GM18520 (cell line): ENCODE data around the gene CLTC.
"Not testable (repeated sequence)": the region's sequence is repeated elsewhere in the genome, so short reads cannot be mapped to it uniquely, and the experiment has no call there.

ENCODE experiments used
- ATAC-seq: cut with Tn5 transposase; IDR thresholded peaks from one replicate; pipeline ENCODE4 v1.9.1; 2021; ENCODE audit not compliant: unreplicated experiment

Gene CLTC

DNA sequence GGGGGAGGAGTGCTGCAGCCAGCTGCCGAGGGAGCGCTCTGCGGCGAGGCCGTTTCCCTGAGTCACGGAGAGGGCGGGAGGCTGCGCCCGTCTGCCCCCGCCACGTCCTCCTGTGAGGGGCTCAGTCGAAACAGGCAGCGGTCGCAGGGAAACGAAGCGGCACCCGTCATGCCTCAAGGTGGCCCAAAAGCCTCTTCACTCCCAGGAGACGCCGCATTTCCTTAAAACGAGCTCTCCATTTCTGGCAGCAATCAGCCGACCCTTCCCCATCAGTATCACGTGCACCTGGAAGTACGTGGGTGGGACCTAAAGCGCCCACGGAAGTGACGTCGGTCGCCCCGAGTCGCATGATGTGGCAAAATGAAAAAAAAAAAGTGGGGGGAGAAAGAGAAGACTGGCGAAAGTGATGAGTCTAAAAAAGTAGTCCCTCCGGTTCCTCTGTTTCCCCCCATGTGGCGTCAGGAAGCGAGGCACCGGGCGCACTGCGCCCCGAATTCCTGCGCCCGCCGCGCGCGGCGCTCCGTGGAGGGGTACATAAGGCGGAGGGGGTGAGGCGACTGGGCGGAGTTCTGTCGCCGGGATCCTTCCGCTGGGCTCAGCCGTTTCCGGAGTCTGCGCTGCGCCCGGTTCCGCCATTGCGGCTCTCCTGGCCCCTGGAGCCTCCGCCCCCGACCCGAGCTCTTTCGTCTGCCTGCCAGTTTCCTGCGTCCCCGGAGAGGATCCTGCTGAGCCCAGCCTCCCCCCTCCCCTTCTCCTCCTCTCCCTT lies at the start of gene CLTC:
Gene CLTC (plus strand): TSS at position 598 of the 766 bp plus-strand sequence. CDS start 237 bp downstream, outside the sequence.
- peak; percentile 70 for ATAC-seq

DNA sequence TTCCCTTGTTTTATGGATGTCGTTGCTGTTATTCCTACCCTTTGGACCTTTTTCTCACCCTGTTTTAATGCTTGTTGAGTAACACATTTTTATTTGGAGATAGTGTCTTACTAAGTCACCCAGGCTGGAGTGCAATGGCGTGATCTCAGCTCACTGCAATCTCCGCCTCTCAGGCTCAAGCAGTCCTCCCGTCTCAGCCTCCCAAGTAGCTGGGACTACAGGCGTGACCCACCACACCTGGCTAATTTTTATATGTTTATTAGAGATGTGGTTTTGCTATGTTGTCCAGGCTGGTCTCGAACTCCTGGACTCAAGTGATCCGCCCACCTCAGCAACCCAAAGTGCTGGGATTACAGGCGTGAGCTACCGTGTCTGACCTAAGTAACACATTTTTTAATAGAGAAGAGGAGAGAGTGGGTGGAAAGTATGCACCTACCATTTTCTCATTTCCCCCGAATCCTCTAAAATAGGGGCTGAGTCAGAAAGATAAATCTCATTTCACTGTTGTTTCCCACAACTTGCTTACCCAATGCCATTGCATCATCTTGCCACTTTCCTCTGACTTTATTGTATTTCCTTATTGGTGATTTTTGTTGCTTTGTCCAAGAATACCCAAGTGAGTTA lies 47.3 kb upstream of the CLTC start:
- no peak for ATAC-seq

DNA sequence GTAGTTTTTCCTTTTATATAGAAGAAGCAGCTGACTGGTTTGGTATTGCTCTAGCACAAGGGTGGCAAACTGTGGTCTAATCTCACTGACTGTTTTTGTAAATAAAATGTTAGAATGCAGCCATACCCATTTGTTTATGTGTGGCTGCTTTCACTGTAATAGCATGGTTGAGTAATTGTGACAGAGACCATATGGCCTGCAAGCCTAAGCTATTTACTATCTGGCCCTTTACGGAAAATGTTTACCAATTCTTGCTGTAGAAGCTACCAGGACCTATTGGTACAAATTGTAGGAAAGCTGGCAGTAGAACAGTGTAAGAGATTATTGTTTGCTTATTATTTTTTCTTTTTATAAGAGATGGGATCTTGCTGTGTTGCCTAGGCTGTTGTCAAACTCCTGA lies 35.5 kb upstream of the CLTC start:
- ATAC-seq: not testable (repeated sequence)

DNA sequence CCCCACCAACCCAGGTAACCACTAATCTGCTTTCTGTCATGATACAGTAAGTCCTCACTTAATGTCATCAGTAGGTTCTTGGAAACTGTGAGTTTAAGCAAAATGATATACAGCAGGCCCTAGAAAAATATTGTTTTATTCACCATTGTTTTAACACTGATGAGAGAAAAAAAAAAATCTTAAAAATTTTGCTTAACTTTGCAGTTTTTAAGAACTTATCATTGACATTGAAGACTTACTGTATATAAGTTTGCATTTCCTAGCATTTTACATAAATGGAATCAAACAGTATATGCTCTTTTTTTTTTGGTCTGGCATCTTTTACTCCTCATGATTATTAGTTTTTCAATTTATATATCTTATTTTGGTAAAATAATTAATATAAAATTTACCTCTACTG lies 19.5 kb upstream of the CLTC start:
- no peak for ATAC-seq

DNA sequence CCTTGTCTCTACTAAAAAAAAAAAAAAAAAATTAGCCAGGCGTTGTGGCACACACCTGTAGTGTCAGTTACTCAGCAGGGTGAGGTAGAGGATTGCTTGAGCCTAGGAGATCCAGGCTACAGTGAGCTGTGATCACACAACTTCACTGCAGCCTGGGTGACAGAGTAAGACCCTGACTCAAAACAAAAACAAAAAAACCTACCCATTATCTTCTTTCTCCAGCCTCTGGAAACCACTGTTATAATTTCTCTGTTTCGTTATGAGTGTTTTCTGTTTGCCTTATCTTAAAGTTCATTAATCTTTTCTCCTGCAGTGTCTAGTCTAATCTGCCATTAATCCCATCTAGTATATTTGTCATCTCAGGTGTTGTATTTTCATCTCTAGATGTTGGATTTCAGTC lies 18.6 kb upstream of the CLTC start:
- no peak for ATAC-seq

DNA sequence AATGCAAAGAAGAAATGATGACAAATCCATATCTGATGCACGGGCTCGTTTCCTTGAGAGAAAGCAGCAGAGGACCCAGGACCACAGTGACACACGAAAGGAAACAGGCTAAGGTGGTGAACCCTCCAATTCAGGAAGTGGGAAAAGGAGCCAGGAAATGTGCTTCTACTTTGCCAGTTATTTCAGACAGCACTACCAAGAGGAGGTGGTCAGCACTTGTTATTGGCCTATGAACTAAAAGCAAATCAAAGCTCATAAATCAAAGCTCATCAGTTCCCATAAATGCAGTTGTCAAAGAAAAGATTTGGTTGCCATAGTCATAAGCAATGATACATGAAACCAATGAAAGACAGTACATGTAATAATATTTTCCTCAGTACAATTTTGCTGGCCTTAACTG lies 12.6 kb upstream of the CLTC start:
- no peak for ATAC-seq

DNA sequence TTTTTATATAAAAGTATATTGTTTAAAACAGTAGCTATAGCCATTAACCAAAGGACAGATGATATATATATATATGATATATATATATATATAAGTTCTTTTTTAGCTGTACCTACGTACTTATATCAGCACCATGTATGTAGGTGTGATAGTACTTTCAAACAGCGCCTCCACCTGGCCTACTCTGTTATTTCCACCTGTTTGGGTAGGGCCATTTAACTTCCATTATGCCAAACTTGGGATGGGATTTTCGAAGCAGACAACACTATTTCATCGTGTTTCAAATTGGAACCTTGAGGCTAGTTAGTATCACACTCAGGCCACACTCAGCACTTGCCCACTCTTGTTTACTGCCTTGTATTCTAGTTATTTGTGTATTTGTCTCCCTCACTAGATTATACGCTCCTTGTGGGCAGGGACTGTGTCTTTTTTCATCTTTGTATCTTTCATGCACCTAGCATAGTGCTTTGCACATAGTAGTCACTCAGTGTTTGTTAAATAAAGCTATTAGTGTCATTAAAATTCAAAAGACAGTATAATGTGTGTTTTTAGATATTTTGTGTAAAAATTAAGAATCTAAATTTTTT lies 11.8 kb upstream of the CLTC start:
- no peak for ATAC-seq

DNA sequence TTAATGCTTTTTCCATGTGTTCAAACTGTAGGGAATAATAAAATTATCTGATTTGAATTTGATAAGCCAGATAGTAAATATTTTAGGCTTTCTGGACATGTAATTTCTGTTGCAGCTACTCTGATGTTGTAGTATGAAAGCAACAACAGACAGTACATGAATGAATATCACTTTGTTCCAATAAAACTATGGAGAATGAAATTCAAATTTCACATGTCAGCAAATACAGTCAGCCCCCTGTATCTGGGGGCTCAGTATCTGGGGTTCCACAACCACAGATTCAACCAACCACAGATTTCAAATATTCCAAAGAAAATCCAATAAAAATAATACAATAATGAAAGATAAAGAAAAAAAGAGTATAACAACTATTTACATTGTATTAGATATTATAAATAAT lies 8.2 kb upstream of the CLTC start:
- no peak for ATAC-seq

DNA sequence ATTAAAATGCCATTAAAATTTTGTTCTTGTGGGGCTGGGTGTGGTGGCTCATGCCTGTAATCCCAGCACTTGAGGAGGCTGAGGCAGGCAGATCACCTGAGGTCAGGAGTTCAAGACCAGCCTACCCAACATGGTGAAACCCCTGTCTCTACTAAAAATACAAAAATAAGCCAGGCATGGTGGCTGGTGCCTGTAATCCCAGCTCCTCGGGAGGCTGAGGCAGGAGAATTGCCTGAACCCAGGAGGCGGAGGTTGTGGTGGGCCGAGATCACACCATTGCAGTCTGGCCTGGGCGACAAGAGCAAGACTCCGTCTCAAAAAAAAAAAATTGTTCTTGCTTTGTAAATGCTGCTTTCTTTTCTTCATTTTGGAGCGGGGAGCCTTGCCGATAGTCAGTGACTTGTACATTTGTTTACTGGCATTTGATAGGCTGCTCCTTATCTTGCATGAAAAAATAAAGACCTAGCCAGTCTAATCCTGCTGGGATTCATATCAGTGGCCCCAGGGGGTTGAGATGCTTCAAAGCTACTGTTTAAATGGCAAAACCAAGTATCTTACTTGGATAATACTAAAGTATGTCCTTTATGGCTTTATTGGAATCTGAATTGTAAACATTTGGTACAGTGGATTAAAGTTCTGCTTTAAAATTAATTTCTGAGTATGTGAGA lies 3.3 kb upstream of the CLTC start:
- ATAC-seq: no peak

DNA sequence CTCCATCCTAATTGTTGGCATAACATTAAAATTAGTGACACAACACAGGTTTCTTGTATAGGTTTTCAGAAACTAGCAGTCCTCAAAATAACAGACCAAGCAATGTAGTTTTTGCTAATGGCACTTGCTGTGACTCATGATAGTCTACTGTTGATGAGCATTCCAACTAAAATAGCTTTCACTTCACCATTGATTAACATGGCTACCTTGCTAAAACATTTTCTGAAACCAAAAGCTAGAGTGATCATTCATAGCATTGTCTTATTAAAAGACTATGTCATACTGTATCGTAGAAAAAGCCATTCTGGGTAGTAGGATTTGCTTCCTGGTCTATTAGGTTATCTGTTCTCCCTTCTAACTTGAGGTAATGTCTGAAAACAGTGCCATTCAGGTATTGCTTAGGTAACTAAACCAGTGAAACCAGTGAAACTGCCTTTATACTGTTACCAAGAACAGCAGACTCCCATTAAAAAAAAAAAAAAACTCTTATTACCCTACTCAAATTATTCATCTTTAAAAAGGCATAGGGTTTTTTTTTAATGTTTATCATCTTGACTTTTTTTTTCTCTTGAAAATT lies 2.5 kb upstream of the CLTC start:
- no peak for ATAC-seq

DNA sequence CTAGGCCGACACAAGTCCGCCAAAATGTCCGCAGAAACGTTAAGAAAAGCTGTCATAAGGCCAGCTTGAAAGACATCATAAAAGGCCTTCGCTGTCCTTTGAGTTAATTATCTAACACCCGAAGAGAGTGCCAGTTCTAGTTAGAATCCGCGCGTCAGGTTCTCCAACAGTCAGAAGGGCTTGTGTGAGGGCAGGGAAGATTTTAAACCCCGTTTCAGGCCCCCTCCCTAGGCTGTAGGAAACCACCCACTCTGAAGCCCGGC lies 729 bp upstream of the CLTC start:
- ATAC-seq: no peak

DNA sequence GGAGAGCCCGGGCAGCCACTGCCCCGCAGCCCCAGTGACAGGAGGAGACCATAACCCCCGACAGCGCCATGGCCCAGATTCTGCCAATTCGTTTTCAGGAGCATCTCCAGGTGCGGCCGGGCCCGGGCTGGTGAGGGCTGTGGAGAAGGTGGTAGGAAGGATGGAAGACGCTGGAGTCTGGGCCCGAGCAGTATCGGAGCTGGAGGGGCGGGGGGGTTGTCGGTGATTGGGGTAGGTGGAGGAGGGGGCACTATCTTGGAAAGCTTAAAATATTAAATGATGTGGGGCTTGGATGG lies 317 bp downstream of the CLTC start:
- ATAC-seq: no peak

DNA sequence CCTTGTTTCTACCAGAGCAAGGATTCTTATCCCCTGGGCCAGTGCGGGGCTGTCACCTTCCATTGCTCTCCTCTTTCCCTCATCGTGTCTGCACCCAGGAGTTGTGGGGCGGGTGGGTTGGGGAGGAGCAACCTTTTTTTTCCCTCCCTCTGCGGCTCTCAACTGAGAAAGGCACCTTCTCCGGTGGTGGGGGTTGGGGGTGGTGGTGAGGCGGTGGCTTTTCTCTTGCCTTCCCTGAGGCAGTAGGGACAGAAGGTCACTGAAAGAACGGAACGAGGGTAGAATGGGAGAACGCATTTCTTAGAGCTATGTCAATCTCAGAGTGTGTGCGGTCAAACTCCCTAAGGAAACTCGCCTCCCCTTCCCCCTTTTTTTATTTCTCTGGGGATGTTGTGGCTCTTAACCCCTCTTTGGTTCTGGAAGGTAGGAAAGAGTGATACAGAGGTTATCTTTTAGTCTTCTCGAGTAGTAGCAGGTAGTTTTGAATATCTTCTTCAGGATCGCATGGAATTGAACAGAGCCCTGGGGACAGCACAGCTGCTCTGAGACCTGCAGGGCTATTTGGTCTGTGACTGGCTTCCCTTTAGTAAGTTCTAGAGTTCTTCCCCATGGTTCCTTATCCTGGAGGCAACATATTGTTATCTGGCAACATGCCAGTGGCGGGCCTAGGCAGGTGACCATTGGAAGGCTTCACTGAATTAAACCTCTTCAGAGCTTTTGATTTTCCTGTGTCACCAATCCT lies 994 bp downstream of the CLTC start:
- no peak for ATAC-seq

DNA sequence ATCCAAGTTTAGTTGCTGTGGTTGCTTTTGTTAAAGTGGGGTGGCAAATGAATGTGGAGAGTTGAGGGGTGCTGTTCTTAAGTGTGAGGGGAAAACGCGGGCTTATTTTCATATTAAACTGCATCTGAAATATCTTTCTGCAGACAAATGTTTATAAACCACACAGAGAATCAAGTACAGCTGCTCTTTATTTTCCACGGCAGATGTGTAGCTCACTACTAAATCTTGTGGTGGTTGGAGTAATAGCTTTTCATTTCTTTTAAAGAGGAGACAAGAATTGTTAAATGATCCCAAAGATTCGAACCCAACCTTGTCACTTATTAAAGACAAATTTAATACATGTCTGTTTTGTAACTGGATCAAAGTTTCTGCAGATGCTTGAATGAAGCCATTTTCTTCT lies 2.1 kb downstream of the CLTC start:
- ATAC-seq: no peak

DNA sequence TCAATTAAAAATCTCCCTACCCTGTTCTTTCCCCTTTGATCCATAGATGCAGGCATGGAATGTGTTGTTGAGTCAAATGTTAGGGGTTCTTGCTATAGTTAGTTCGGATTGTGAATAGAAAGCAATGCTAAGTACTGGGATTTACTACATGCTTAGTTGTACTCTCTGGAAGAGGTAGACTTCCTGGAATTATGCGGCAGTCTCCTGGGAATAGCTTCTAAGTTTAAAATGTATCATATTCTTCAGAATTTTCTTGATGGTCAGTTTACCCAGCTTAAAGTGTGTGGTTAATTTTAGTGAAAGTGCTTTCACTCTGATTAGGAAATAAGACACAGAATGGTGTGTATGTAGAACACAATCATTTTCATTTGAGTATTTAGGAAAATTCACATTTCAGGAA lies 3.5 kb downstream of the CLTC start:
- no peak for ATAC-seq

DNA sequence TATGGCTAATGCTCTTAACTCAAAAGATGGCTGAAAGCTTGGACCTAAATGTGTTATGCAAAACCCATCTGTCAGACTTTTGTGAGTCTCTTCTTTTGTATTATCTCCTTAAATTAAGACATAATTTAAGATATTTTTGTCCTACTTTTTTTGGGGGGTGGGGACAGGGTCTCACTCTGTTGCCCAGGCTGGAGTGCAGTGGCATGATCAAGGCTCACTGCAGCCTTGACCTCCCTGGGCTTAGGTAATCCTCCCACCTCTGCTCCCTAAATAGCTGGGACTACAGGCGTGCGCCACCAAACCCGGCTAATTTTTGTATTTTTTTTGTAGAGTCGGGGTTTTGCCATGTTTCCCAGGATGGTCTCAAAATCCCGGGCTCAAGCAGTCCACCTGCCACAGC lies 7.1 kb downstream of the CLTC start:
- no peak for ATAC-seq

DNA sequence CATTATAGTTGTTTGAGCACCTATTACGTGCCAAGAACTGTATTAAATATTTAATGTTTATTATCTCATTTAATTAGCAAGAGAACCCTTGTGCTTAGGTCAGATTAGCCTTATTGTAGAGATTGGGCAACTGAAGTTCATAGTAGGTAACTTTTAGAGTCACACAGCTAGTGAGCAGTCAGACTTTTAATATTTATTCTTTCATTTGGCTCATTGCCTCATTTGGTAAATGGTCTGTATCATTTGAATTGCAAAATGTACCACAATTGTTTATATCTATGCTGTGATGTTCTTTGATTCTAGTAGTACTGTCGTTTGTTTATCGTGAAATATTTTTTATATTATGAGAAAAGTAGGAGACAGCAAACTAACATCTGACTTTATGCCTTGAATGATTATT lies 7.6 kb downstream of the CLTC start:
- ATAC-seq: no peak

DNA sequence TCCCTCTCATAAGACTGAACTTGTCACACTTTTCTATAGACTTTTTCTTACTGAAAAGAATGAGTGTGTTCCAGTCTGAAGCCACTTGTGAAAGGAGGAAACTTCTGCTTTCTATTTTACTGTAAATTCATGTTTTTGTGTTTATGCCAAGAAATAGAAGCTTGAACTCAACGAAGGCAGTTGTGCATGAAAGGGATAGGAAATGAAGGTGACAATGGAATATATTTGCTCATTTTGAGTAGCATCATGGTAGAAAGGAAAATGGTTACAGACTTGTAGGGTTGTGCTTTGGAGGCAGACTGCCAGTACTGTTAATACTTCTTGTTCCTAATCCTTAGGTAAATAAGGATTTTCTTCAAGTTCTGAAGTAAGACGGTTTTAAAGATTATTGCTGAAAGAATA lies 8.1 kb downstream of the CLTC start:
- ATAC-seq: no peak

DNA sequence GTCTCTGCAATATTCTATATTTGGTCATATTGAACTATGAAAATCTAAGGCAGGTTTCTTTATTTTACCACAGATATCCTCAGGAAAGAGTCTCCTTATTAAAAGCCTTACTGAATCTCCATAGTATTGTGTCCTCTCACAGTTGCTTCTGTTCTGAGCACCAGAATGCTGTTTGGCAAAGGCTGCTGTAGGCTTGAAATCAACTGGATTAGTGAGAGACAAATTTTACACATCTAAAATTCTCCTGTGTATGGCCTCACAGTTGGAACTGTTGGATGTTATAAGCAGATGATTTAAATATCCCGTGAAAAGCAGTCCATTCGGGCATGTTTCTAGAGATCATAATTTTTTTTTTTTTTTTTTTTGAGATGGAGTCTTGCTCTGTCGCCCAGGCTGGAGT lies 9.5 kb downstream of the CLTC start:
- no peak for ATAC-seq

DNA sequence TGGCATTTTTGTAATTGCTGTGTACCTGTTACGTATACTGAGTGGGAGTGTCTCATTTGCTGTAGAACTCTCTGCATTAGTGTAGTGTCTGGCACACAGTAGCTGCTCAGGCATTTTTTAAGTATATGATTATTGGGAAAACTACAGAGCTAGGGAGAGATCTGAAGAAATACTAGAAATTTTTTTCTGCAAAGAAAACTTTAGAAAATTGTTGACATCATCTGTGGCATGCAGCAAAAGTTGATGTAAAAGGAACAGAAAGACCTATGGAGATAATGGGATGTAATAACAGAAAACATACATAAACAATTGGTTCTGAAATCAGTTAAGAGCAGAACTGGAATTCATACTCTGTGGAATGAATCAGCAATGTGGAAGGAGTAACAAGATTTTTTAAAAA lies 11.6 kb downstream of the CLTC start:
- ATAC-seq: no peak

DNA sequence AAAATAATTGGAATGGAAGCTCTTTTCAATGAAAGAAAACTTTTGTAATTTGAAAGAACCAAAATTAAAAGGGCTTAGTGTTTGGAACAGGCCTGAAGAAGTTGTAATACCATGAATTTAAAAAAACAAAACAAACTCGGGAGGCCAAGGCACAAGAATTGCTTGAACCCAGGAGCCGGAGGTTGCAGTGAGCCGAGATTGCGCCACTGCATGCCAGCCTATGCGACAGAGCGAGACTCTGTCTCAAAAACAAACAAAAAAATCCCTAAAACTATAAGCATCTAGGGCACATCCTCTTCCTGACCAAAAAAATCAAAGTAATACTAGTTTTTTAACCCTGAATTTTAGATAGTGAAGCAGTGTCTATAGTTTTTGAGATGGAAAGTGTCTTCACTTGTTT lies 12.7 kb downstream of the CLTC start:
- no peak for ATAC-seq
